Measurements from ENCODE around the gene ZNF784.
"Not testable (repeated sequence)": the region's sequence is repeated elsewhere in the genome, so short reads cannot be mapped to it uniquely, and the experiment has no call there.

The ZNF784 gene

DNA sequence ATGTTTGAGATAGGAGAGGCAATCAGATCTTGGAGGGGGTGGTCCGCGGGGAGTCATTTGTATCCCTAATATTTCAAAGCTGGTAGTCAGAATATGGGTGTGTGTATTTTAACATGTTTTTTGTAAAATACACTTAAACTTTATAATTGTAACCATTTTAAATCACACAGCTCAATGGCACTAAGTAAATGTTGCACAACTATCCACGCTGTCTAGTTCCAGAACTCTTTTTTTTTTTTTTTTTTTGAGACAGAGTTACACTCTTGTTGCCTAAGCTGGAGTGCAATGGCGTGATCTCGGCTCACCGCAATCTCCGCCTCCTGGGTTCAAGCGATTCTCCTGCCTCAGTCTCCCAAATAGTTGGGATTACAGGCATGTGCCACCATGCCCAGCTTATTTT, 40.5 kb downstream of the ZNF784 start:
- DNase-seq (ENCODE audit: low read depth in 3 of 3), result not testable (repeated sequence)

DNA sequence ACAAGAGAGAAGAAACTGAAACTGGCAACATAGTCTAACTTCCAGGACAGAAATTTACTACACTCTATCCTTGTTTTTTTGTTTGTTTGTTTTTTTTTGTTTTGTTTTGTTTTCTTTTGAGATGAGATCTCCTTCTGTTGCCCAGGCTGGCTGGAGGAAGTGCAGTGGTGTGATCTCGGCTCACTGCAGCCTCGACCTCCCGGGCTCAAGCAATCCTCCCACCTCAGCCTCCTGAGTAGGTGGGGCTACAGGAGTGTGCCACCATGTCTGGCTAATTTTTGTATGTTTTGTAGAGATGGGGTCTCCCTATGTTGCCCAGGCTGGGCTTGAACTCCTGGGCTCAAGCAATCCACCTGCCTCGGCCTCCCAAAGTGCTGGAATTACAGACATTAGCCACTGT, 42.1 kb downstream of the ZNF784 start:
- DNase-seq (ENCODE audit: low read depth in 3 of 3), result not testable (repeated sequence)

DNA sequence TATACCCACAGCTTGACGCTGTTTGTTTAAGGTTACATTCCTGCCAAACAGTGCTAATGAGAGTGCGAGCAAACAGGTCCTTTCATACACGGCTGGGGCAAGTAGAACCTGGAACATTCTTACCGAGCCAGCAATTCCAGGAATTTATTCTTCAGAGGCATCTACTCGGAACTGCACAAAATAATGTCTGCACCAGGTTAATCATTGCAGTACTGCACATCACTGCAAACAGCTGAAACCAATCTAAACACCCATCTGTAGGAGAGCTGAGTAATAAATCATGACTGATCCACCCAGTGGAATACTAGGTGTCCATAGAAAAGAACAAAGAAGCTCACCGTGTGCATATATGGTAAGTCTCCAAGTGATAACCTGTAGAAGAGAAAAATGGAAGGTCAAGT, 42.5 kb downstream of the ZNF784 start:
- no peak for DNase-seq (ENCODE audit: low read depth in 3 of 3)

DNA sequence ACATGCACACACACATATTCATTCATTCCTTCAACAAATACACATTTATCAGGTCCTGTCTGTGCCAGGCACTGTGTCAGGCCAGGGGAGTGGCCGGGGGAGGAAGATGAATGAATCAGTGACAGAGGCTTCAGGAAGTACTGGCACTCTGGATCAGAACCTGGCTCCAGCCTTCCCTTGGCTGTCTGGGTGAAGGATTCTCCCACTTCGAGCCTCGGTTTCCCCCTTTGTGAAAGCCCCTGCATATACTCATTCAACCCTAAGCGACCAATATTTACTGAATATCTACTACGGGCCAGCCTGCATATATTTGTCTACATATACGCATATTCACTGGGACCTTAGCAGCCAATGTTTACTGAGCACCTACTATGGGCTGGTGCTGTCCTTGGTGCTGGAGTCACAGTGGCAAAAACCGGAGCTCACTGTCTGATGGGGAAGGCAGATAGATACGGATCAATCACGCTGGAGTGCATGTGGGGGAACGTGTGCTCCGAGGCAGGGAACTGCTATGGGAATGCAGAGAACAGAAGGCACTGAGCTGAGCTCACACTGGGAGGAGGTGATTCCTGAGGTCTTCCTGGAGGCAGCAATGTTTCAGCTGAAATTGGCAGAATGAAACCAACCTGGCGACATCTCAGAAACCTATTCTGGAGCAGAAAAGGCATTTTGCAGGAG, 43.1 kb downstream of the ZNF784 start:
- DNase-seq (ENCODE audit: low read depth in 3 of 3), result no peak

DNA sequence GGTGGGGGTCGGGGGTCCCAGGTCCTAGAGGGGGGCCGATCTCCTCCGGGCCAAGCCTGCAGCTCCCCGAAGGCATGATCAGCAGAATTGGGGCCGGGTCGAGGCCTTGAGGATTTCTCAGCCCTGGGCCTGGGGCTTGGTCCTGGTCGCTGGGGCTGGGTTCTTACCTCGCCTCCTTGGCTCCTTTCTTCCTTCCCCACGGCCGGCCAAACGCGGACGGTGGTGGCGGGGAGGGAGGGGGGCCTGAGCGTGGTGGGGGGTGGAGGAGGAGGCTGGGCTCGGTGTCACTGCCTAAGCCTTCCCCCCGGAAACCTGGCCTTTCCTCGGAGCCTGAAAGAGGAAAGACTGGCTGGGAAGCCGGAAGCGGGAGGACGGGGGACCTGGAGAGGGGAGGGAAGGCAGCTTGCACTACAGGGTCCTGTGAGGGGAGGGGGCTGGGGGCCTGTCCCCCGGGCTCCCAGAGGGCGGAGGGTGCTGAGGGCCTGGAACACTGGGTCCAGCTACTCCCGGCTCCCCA, 43.7 kb downstream of the ZNF784 start, which contains the start of gene ZNF579:
ZNF579 (minus strand) TSS at position 221 of the 517 bp plus-strand sequence. CDS start 1,209 bp downstream, outside the sequence.
- DNase-seq (ENCODE audit: low read depth in 3 of 3), result peak; percentile 69 to 78 (median 69)

DNA sequence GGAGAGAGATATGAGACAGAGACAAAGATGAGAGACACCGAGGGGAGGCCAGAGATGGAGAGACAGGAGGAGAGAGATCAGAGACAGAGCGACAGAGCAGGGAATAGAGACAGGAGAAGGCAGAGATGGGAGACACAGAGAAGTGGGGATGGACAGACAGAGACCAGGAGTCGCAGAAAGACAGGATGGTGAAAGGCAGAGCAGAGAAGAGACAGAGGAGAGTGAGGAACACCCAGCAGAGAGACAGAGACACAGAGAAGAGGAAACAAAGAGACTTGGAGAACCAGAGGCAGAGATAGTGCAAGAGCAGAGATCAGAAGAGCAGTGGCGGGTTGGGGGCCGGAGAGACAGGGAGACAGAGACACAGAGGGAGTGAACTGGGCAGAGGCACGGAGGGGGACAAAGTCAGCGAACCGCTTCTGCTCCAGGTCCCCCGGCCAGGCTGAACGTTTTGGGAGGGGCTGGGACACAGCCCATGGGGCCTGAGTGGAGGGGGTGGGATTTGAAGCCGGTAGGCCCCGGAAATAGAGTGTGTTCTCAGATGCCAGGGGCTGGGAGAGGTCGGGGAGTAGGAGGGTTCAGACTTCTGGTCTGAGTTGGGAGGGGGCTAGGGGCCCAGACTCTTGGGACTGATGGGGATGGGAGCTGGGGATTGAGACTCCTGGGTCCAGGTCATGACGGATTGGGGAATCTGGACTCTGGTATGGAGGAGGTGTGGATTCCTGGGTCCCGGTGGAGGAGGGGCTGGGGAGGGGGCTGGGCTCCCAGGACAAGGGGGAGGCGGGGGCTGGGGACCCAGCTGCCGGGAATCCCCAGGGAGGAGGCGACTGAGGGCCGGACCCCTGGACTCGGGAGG, 44.4 kb downstream of the ZNF784 start:
- no peak for DNase-seq (ENCODE audit: low read depth in 3 of 3)

DNA sequence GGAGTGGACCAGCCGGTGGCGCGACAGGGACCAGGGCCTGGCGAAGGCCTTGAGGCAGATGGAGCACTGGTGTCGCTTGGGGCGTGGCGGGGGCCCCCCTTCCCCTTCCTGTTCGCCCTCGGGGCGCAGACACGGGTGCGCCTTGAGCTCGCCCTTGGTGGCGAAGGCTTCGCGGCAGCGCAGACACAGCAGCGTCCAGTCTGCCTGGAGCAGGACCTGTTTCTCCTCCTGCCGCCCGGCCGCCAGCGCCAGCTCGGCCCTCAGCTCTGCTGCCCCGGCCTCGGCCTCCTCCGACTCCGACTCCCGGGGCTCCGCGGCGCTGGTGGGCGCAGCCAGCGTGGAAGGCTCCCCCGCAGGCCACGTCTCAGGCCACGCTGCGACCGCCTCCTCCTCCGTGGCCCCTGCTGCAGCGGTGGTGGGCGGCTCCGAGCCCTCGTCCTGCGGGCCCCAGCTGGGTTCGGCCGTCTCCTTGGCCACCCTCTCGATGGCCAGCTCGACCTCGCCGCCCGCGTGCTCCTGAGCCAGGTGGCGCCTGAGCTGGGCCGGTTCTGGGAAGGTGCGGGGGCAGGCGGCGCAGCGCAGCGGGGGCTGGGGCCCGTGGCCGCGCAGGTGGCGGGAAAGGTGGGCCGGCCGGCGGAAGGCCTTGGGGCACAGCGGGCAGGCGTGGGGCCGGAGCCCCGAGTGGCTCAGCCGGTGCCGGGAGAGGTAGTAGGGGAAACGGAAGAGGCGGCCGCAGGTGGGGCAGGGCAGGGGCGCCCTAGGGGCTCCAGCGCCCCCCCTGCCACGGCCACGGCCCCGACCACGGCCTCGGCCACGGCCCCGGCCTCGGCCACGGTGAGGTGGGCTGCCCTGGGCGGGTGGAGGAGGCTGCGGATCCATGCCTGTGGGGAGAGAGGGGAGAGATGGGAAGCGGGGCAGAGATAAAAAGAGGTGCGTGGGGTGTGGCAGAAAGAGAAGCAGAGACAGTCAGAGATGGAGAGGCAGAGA, 45.3 kb downstream of the ZNF784 start:
- no peak for DNase-seq (ENCODE audit: low read depth in 3 of 3)

DNA sequence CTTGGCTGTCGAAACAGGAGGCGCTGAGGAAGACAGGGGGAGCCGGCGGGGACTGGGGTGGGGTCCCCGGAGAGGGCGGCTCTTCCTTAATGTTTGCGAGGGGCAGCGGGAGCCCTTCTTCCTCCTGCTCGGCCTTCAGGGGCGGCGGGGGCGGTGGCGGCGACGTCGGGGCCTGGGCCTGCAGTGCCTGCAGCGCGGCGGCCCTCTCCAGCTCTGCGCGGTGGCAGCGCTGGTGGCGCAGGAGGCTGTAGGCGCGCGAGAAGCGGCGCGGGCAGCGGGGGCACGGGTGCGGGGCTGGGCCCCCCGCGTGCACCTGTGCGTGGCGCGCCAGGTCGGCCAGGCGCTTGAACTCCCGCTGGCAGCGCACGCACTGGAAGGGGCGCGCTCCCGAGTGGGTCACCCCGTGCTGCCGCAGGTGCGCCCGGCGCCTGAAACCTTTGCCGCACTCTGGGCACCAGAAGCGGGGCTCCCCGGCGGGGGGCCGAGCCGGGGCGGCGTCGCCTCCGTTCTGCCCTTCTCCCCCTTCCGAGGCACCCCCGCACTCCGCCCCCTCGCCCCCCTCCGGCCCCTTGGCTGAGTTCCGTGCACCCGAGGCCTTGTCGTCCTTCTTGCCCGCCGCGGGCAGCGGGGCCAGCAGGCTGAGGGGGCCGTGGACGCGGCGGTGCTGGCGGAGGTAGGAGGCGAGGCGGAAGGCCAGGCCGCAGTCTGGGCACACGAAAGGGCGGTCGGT, 46.2 kb downstream of the ZNF784 start:
- no peak for DNase-seq (ENCODE audit: low read depth in 3 of 3)

DNA sequence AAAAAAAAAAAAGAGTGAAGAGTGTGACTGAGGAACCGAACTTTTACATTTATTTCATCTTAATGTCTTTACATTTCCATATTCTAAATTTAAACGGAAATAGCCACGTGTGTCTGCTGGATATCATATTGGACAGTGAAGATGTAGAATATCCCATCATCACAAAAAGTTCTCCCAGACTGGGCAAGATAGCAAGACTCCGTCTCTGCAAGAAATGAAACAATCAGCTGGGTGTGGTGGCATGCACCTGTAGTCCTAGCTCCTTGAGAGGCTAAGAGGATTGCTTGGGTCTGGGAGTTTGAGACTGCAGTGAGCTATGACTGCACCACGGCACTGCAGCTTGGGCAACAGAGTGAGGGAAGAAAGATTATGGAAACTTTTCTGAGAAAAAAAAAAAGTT, 47.6 kb downstream of the ZNF784 start:
- no peak for DNase-seq (ENCODE audit: low read depth in 3 of 3)

DNA sequence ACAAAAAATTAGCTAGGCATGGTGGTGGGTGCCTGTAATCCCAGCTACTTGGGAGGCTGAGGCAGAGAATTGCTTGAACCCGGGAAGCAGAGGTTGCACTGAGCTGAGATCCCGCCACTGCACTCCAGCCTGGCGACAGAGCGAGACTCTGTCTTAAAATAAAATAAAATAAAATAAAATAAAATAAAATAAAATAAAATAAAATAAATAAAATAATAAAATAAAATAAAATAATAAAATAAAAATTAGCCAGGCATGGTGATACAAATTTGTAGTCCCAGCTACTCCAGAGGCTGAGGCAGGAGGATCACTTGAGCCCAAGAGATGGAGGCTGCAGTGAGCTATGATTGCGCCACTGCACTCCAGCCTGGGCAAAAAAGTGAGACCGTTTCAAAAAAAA, 50.4 kb downstream of the ZNF784 start:
- not testable (repeated sequence) for DNase-seq (ENCODE audit: low read depth in 3 of 3)

Data from stimulated activated CD4-positive, alpha-beta T cell treated with anti-CD3 and anti-CD28 coated beads, TNF-alpha, amount 100 ng/mL, for 48 hours (primary cell).